Measurements from ENCODE around the gene SELP.

SELP gene

GRCh38 chr1:169610858-169611257 is 19.1 kb downstream of the SELP start:
- Histone ChIP-seq H3K9me2 (replicated peaks; ENCODE audit: low read depth, low read length) (no peaks in the 10 kb centered on the region), H3K4me3 (ENCODE audit: low read length, poor library complexity, severe bottlenecking) (no peak overlapping the region), H3K4me1 (ENCODE audit: insufficient read depth, low read length, poor library complexity, severe bottlenecking) (peaks cover 6% of the 10 kb centered on the region), H3K4me2 (ENCODE audit: low read depth, low read length, poor library complexity, severe bottlenecking) (no peak overlapping the region), H3K79me2 (ENCODE audit: insufficient read depth, low read length) (no peaks in the 10 kb centered on the region), H3K9ac (ENCODE audit: low read depth, low read length, poor library complexity, severe bottlenecking) (no peak overlapping the region), H3K9me3 (ENCODE audit: insufficient read depth, low read depth, low read length) (no peaks in the 10 kb centered on the region), H3F3A (ENCODE audit: low read depth) (peaks cover under 1% of the 10 kb centered on the region; the same call in 1 of the 2 replicates), H2AFZ (ENCODE audit: low read length) (no peak overlapping the region), H3K27me3 (ENCODE audit: insufficient read depth, low read length, poor library complexity, severe bottlenecking) (no peaks in the 10 kb centered on the region), H3K36me3 (ENCODE audit: insufficient read depth, low read length) (no peaks in the 10 kb centered on the region), H4K20me1 (ENCODE audit: insufficient read depth, low read length, poor library complexity, severe bottlenecking) (no peaks in the 10 kb centered on the region)
- TF ChIP-seq EZH2phosphoT487 (IDR thresholded peaks at IDR 0.05; ENCODE audit: borderline replicate concordance), result no peak
- no peak for TF ChIP-seq CTCF (conservative IDR thresholded peaks at IDR 0.05; ENCODE audit: low read length)

- Histone ChIP-seq H3K9ac (ENCODE audit: low read depth, low read length, poor library complexity, severe bottlenecking) (no peak overlapping the region), H2AFZ (ENCODE audit: low read length) (no peak overlapping the region), H3K79me2 (ENCODE audit: insufficient read depth, low read length) (no peaks in the 10 kb centered on the region), H3K4me3 (ENCODE audit: low read length, poor library complexity, severe bottlenecking) (no peak overlapping the region), H3F3A (ENCODE audit: low read depth) (peaks cover 8% of the 10 kb centered on the region), H3K27me3 (ENCODE audit: insufficient read depth, low read length, poor library complexity, severe bottlenecking) (no peaks in the 10 kb centered on the region), H3K4me2 (ENCODE audit: low read depth, low read length, poor library complexity, severe bottlenecking) (no peak overlapping the region), H3K36me3 (ENCODE audit: insufficient read depth, low read length) (no peaks in the 10 kb centered on the region), H3K4me1 (ENCODE audit: insufficient read depth, low read length, poor library complexity, severe bottlenecking) (peaks cover 8% of the 10 kb centered on the region), H3K9me3 (ENCODE audit: insufficient read depth, low read depth, low read length) (no peaks in the 10 kb centered on the region), H3K9me2 (replicated peaks; ENCODE audit: low read depth, low read length) (no peaks in the 10 kb centered on the region), H4K20me1 (ENCODE audit: insufficient read depth, low read length, poor library complexity, severe bottlenecking) (no peaks in the 10 kb centered on the region)
- TF ChIP-seq EZH2phosphoT487 (IDR thresholded peaks at IDR 0.05; ENCODE audit: borderline replicate concordance) (no peak), CTCF (conservative IDR thresholded peaks at IDR 0.05; ENCODE audit: low read length) (no peak)
Measured at GRCh38 chr1:169610108-169610507, 19.8 kb downstream of the SELP start.

- peaks cover 14% of the 10 kb centered on the region for H3F3A ChIP-seq (ENCODE audit: low read depth)
- no peaks in the 10 kb centered on the region; the same call in 1 of the 2 replicates for H3K9me3 ChIP-seq (ENCODE audit: insufficient read depth, low read depth, low read length)
- no peaks in the 10 kb centered on the region for H3K79me2 ChIP-seq (ENCODE audit: insufficient read depth, low read length)
- no peaks in the 10 kb centered on the region for H3K27me3 ChIP-seq (ENCODE audit: insufficient read depth, low read length, poor library complexity, severe bottlenecking)
- H3K9ac ChIP-seq (ENCODE audit: low read depth, low read length, poor library complexity, severe bottlenecking), result no peak overlapping the region
- no peak for TF ChIP-seq EZH2phosphoT487 (IDR thresholded peaks at IDR 0.05; ENCODE audit: borderline replicate concordance)
- no peak for TF ChIP-seq CTCF (conservative IDR thresholded peaks at IDR 0.05; ENCODE audit: low read length)
- H3K9me2 ChIP-seq (replicated peaks; ENCODE audit: low read depth, low read length), result no peaks in the 10 kb centered on the region
- H3K4me1 ChIP-seq (ENCODE audit: insufficient read depth, low read length, poor library complexity, severe bottlenecking), result peaks cover 23% of the 10 kb centered on the region
- no peak overlapping the region for H3K4me3 ChIP-seq (ENCODE audit: low read length, poor library complexity, severe bottlenecking)
- no peaks in the 10 kb centered on the region for H4K20me1 ChIP-seq (ENCODE audit: insufficient read depth, low read length, poor library complexity, severe bottlenecking)
- no peak overlapping the region for H3K4me2 ChIP-seq (ENCODE audit: low read depth, low read length, poor library complexity, severe bottlenecking)
- H2AFZ ChIP-seq (ENCODE audit: low read length), result no peak overlapping the region
- no peaks in the 10 kb centered on the region; the same call in 1 of the 2 replicates for H3K36me3 ChIP-seq (ENCODE audit: insufficient read depth, low read length)
Measured at GRCh38 chr1:169608226-169608625, 21.7 kb downstream of the SELP start.
